Testis (tissue), 2 donors: ENCODE data around the gene SELE.

Source experiments
- CTCF ChIP-seq, 3 experiments: fragments of 450-650 bp in 2 of 3; fragments of 200-600 bp in 1 of 3; sonication (generic) in 1 of 3; IDR thresholded peaks; one replicate each; pipeline ENCODE4 v1.5.1; 2016 to 2019; ENCODE audit warnings: antibody characterized with exemption in 3 of 3, mild to moderate bottlenecking in 2 of 3, moderate library complexity in 1 of 3
- POLR2A ChIP-seq: fragments of 450-650 bp; IDR thresholded peaks from one replicate; pipeline ENCODE4 v1.6.1; 2017; ENCODE audit warnings: antibody characterized with exemption, mild to moderate bottlenecking, moderate library complexity

- TF ChIP-seq CTCF (IDR thresholded peaks at IDR 0.05) (no peak), POLR2A (no peak)
Observed at GRCh38 chr1:169725930-169726329, 7.9 kb downstream of the SELE start.
